ENCODE measurements around the gene ANKRD17.

DNA sequence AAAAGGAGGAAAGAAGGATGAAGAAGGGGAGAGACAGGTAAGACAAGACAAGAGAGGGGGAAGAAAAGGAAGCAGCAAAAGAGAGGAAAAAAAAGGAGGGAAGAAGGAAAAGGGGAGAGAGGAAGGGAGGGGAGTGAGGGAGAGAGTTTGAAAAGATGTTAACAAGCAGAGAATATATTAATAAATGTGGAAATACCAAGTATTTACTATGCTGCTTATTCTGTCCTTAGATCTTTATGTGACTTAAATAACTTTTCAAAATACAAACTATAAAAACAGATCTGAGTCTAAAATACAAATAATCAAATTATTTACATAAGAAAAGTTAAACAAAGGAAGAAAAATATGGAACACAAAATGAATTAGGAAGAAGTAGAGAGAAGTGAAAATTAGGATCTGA lies 170.7 kb downstream of the ANKRD17 start:
- TF ChIP-seq, protein P1, sequence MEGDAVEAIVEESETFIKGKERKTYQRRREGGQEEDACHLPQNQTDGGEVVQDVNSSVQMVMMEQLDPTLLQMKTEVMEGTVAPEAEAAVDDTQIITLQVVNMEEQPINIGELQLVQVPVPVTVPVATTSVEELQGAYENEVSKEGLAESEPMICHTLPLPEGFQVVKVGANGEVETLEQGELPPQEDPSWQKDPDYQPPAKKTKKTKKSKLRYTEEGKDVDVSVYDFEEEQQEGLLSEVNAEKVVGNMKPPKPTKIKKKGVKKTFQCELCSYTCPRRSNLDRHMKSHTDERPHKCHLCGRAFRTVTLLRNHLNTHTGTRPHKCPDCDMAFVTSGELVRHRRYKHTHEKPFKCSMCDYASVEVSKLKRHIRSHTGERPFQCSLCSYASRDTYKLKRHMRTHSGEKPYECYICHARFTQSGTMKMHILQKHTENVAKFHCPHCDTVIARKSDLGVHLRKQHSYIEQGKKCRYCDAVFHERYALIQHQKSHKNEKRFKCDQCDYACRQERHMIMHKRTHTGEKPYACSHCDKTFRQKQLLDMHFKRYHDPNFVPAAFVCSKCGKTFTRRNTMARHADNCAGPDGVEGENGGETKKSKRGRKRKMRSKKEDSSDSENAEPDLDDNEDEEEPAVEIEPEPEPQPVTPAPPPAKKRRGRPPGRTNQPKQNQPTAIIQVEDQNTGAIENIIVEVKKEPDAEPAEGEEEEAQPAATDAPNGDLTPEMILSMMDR (IDR thresholded peaks at IDR 0.05): no peak
- no peak for TF ChIP-seq POLR2A (IDR thresholded peaks at IDR 0.05)

All from uterus (tissue), 2 donors.